Progenitor cell of endocrine pancreas (in vitro differentiated cells): Measurements from ENCODE around the gene AMDHD2. TPM values are rescaled to one million over a fixed set of nuclear protein-coding genes. Genes with fewer than 3 reads are reported as not detected.
"Not testable (repeated sequence)": the region's sequence is repeated elsewhere in the genome, so short reads cannot be mapped to it uniquely, and the experiment has no call there.

Experiments used
- DNase-seq: peaks from one replicate; pipeline ENCODE4 v3.0.0; 2021; ENCODE audit warnings: low spot score; ENCODE audit not compliant: unreplicated experiment
- H3K27ac Mint-ChIP-seq: 2 replicates; pipeline ENCODE4 v1.8.0; 2021; ENCODE audit warnings: mild to moderate bottlenecking, moderate library complexity, mixed read lengths
- H3K27me3 Mint-ChIP-seq: 2 replicates; pipeline ENCODE4 v1.8.0; 2021; ENCODE audit warnings: mixed read lengths
- H3K36me3 Mint-ChIP-seq: 2 replicates; pipeline ENCODE4 v1.8.0; 2022; ENCODE audit warnings: mixed read lengths; ENCODE audit not compliant: insufficient read depth
- H3K4me1 Mint-ChIP-seq: 2 replicates; pipeline ENCODE4 v1.8.0; 2021; ENCODE audit warnings: low read depth, mixed read lengths
- H3K4me3 Mint-ChIP-seq: 2 replicates; pipeline ENCODE4 v1.8.0; 2021; ENCODE audit warnings: low read depth, mild to moderate bottlenecking, moderate library complexity, mixed read lengths
- H3K9me3 Mint-ChIP-seq: 2 replicates; pipeline ENCODE4 v1.8.0; 2021; ENCODE audit warnings: low read depth, mixed read lengths
- CTCF ChIP-seq: fragments of 200-600 bp; sonication (generic); IDR thresholded peaks from one replicate; pipeline ENCODE4 v1.5.0; 2021; ENCODE audit warnings: antibody characterized with exemption, mild to moderate bottlenecking; ENCODE audit not compliant: unreplicated experiment
- microRNA-seq: library from miRNA; unstranded; fragments of <30 nt; microRNA quantifications from one replicate; pipeline ENCODE4 v1.1.0, GENCODE V29; 2020; ENCODE audit warnings: borderline number of aligned reads; ENCODE audit not compliant: unreplicated experiment
- total RNA-seq: library from RNA; stranded (reverse); gene quantifications from 2 replicates; pipeline ENCODE4 v1.2.1, GENCODE V29; 2021

The AMDHD2 gene
- total RNA-seq, 1 donor from 2014 or later = 40.8 TPM

DNA sequence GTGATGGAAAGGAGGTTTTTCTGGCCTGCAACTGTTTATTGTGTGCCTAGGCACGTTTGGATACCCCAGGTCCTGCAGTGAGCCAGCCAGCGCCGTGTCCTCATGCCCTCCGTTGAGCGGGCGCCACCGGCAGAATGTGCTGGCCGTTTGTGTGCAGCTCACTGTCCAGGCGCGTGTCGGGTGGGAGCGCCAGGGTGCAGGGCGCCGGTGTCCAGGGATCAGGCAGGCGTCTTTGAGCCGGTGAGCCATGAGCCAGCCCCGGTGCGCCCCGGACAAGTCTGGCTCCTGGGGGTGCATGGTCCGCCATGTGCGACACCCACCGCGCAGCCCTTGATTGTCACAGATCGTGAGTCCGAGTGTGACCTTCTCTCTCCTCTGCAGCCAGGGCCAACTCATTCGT is 56.9 kb downstream of the AMDHD2 start:
- not testable (repeated sequence) for DNase-seq, H3K9me3 Mint-ChIP-seq, H3K4me3 Mint-ChIP-seq, H3K36me3 Mint-ChIP-seq, H3K27ac Mint-ChIP-seq, H3K4me1 Mint-ChIP-seq, H3K27me3 Mint-ChIP-seq

DNA sequence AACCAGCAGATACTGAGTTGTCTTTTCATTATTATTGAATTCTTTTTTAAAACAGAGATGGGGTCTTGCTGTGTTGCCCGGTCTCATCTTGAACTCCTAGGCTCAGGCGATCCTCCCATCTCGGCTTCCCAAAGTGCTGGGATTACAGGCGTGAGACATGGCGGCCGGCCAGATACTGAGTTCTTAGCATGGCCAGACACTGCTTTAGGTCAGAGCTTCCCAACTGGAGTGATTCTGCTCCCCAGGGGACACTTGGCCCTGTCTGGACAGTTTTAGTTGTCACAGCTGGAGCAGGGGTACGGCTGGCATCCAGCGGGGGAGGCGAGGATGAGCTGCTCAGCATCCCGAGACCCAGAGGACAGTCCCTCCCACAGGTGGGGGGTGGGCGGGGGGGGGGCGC is 58.7 kb downstream of the AMDHD2 start:
- not testable (repeated sequence) for H3K9me3 Mint-ChIP-seq, H3K36me3 Mint-ChIP-seq, DNase-seq, H3K4me1 Mint-ChIP-seq, H3K27ac Mint-ChIP-seq, H3K4me3 Mint-ChIP-seq, H3K27me3 Mint-ChIP-seq

DNA sequence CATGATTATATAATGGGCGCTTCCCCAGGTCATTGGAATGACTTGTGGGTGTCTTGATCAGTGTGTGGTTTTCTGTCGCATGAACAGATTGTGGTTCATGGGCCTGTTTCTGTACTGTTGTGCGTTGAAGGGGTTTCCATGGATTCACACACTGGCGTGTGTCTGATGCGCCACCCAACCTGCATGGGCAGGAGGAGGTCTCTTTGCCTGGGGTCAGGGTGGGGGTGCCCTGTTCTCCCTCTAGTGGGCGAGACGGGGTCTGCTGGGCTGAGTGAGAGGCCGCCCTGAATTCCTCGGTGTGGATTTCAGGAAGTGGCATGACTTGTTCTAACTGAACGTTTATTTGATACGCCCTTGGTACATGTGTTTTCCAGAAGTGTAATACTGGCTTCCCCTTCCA is 60.0 kb downstream of the AMDHD2 start:
- DNase-seq, H3K4me1 Mint-ChIP-seq, H3K27me3 Mint-ChIP-seq, H3K4me3 Mint-ChIP-seq, H3K36me3 Mint-ChIP-seq, H3K9me3 Mint-ChIP-seq, H3K27ac Mint-ChIP-seq: not testable (repeated sequence)
- peak; percentile 34 for TF ChIP-seq CTCF

GRCh38 chr16:2580818-2581217 is 60.6 kb downstream of the AMDHD2 start:
- H3K4me3 Mint-ChIP-seq, H3K27me3 Mint-ChIP-seq: not testable (repeated sequence)

More at GRCh38 chr16:2580818-2581217, 60.6 kb downstream of the AMDHD2 start:
- H3K4me1 Mint-ChIP-seq, H3K36me3 Mint-ChIP-seq, H3K27ac Mint-ChIP-seq, H3K9me3 Mint-ChIP-seq, DNase-seq: not testable (repeated sequence)

Small RNA genes lying within 50 kb of the gene (microRNA-seq; reads per million reads assigned to microRNA genes)
- gene MIR3178 = not detected

Other genes starting within 250 kb of the AMDHD2 start
- 6.9 and 7.6 TPM in 2 replicates for gene ABCA3, start 179.6 kb upstream of the AMDHD2 start, total RNA-seq
- gene CCNF, start 90.9 kb upstream of the AMDHD2 start, total RNA-seq = 26.5 and 27.8 TPM in 2 replicates
- 27.4 and 32.2 TPM in 2 replicates for gene TEDC2, start 60.3 kb upstream of the AMDHD2 start, total RNA-seq
- 2.4 and 2.5 TPM in 2 replicates for gene NTN3, start 49.1 kb upstream of the AMDHD2 start, total RNA-seq
- 23.3 and 23.8 TPM in 2 replicates for gene TBC1D24, start 45.2 kb upstream of the AMDHD2 start, total RNA-seq
- gene ATP6V0C, start 6.4 kb upstream of the AMDHD2 start, total RNA-seq = 158 and 169 TPM in 2 replicates
- 0.58 and 0.62 TPM in 2 replicates for gene CEMP1, start 11.0 kb downstream of the AMDHD2 start, total RNA-seq
- gene PDPK1, start 17.6 kb downstream of the AMDHD2 start, total RNA-seq = 45.0 and 45.1 TPM in 2 replicates
- gene KCTD5, start 162.2 kb downstream of the AMDHD2 start, total RNA-seq = 21.4 and 24.5 TPM in 2 replicates
- 6.3 and 6.6 TPM in 2 replicates for gene PRSS27, start 199.9 kb downstream of the AMDHD2 start, total RNA-seq
- 817 and 838 TPM in 2 replicates for gene SRRM2, start 232.3 kb downstream of the AMDHD2 start, total RNA-seq